ENCODE measurements around the gene ADCYAP1R1. TPM values are rescaled to one million over a fixed set of nuclear protein-coding genes. Genes with fewer than 3 reads are reported as not detected.

The ADCYAP1R1 gene
- total RNA-seq, 1 experiment from 2014 or later = not detected

- peak; percentile 35 for DNase-seq (ENCODE audit: low read depth, low spot score)
- in situ Hi-C loops (cut with HindIII; ENCODE audit: low pct_unique_long_range_greater_than_20kb, low sequenced_read_pairs) = no loop called here
These were observed 7.4 kb downstream of the ADCYAP1R1 start for GRCh38 chr7:31059551-31059950.

GRCh38 chr7:31061185-31061584 is 9.1 kb downstream of the ADCYAP1R1 start:
- in situ Hi-C loops (cut with HindIII; ENCODE audit: low pct_unique_long_range_greater_than_20kb, low sequenced_read_pairs) = no loop called here
- peak; percentile 15 for DNase-seq (ENCODE audit: low read depth, low spot score)

- in situ Hi-C loops (cut with HindIII; ENCODE audit: low pct_unique_long_range_greater_than_20kb, low sequenced_read_pairs) = no loop called here
- DNase-seq (ENCODE audit: low read depth, low spot score) = no peak
These were observed 10.8 kb downstream of the ADCYAP1R1 start for GRCh38 chr7:31062746-31063435.

- in situ Hi-C loops (cut with HindIII; ENCODE audit: low pct_unique_long_range_greater_than_20kb, low sequenced_read_pairs) = no loop called here
- peak; percentile 18 for DNase-seq (ENCODE audit: low read depth, low spot score)
These were observed 13.0 kb downstream of the ADCYAP1R1 start for GRCh38 chr7:31065021-31065593.

GRCh38 chr7:31065840-31066239 is 13.7 kb downstream of the ADCYAP1R1 start:
- no peak for DNase-seq (ENCODE audit: low read depth, low spot score)
- in situ Hi-C loops (cut with HindIII; ENCODE audit: low pct_unique_long_range_greater_than_20kb, low sequenced_read_pairs) = no loop called here

- in situ Hi-C loops (cut with HindIII; ENCODE audit: low pct_unique_long_range_greater_than_20kb, low sequenced_read_pairs) = no loop called here
- DNase-seq (ENCODE audit: low read depth, low spot score) = no peak
These were observed 14.5 kb downstream of the ADCYAP1R1 start for GRCh38 chr7:31066516-31067130.

GRCh38 chr7:31067491-31067890 is 15.4 kb downstream of the ADCYAP1R1 start:
- in situ Hi-C loops (cut with HindIII; ENCODE audit: low pct_unique_long_range_greater_than_20kb, low sequenced_read_pairs) = no loop called here
- DNase-seq (ENCODE audit: low read depth, low spot score) = no peak

- DNase-seq (ENCODE audit: low read depth, low spot score) = no peak
- in situ Hi-C loops (cut with HindIII; ENCODE audit: low pct_unique_long_range_greater_than_20kb, low sequenced_read_pairs) = no loop called here
These were observed 16.0 kb downstream of the ADCYAP1R1 start for GRCh38 chr7:31068006-31068675.

GRCh38 chr7:31069860-31070555 is 17.9 kb downstream of the ADCYAP1R1 start:
- in situ Hi-C loops (cut with HindIII; ENCODE audit: low pct_unique_long_range_greater_than_20kb, low sequenced_read_pairs) = no loop called here
- no peak for DNase-seq (ENCODE audit: low read depth, low spot score)

GRCh38 chr7:31070991-31071644 is 19.0 kb downstream of the ADCYAP1R1 start:
- no peak for DNase-seq (ENCODE audit: low read depth, low spot score)
- in situ Hi-C loops (cut with HindIII; ENCODE audit: low pct_unique_long_range_greater_than_20kb, low sequenced_read_pairs) = no loop called here

- DNase-seq (ENCODE audit: low read depth, low spot score) = no peak
- in situ Hi-C loops (cut with HindIII; ENCODE audit: low pct_unique_long_range_greater_than_20kb, low sequenced_read_pairs) = no loop called here
These were observed 19.5 kb downstream of the ADCYAP1R1 start for GRCh38 chr7:31071645-31072029.

GRCh38 chr7:31073326-31074119 is 21.4 kb downstream of the ADCYAP1R1 start:
- DNase-seq (ENCODE audit: low read depth, low spot score) = no peak
- in situ Hi-C loops (cut with HindIII; ENCODE audit: low pct_unique_long_range_greater_than_20kb, low sequenced_read_pairs) = no loop called here

- in situ Hi-C loops (cut with HindIII; ENCODE audit: low pct_unique_long_range_greater_than_20kb, low sequenced_read_pairs) = no loop called here
- no peak for DNase-seq (ENCODE audit: low read depth, low spot score)
These were observed 21.9 kb downstream of the ADCYAP1R1 start for GRCh38 chr7:31074120-31074383.

- no peak for DNase-seq (ENCODE audit: low read depth, low spot score)
- in situ Hi-C loops (cut with HindIII; ENCODE audit: low pct_unique_long_range_greater_than_20kb, low sequenced_read_pairs) = no loop called here
These were observed 22.4 kb downstream of the ADCYAP1R1 start for GRCh38 chr7:31074403-31075085.

GRCh38 chr7:31075086-31075405 is 22.9 kb downstream of the ADCYAP1R1 start:
- in situ Hi-C loops (cut with HindIII; ENCODE audit: low pct_unique_long_range_greater_than_20kb, low sequenced_read_pairs) = no loop called here
- DNase-seq (ENCODE audit: low read depth, low spot score) = no peak

- DNase-seq (ENCODE audit: low read depth, low spot score) = no peak
- in situ Hi-C loops (cut with HindIII; ENCODE audit: low pct_unique_long_range_greater_than_20kb, low sequenced_read_pairs) = no loop called here
These were observed 23.9 kb downstream of the ADCYAP1R1 start for GRCh38 chr7:31076051-31076450.

Measured in SK-MEL-5 (cell line).